Panc1 (cell line): ENCODE results near the gene ALG1L2. TPM values are rescaled to one million over a fixed set of nuclear protein-coding genes. Genes with fewer than 3 reads are reported as not detected.
A peak's percentile ranks its signal among the peaks of the same experiment; 100 is the strongest.
"Not testable (repeated sequence)": the region's sequence is repeated elsewhere in the genome, so short reads cannot be mapped to it uniquely, and the experiment has no call there.

Experiments
- ATAC-seq: fragments of 200-7000 bp; cut with Tn5 transposase; 2 replicates; pipeline ENCODE4 v1.9.1; 2020; ENCODE audit warnings: mild to moderate bottlenecking, moderate library complexity
- BruUV-seq: library from RNA; stranded (reverse); fragments of 400-500 nt; replicated peaks from 2 replicates; lab custom pipeline; 2021; lab: Mats Ljungman, UMichigan
- CTCF ChIA-PET: fragments of 300-600 bp; sonication (Branson Sonifier 250); formaldehyde crosslinking; loops from one replicate; lab custom pipeline; 2022; ENCODE audit warnings: antibody characterized with exemption; lab: Charles Lee
- POLR2A ChIA-PET: fragments of 300-600 bp; sonication (Branson Sonifier 250); formaldehyde crosslinking; loops from one replicate; lab custom pipeline; 2022; ENCODE audit warnings: antibody characterized with exemption; lab: Charles Lee
- DNase-seq: peaks from one replicate; pipeline ENCODE4 v3.0.0-alpha.2; 2010; ENCODE audit warnings: low read depth, low spot score
- H3K27ac ChIP-seq: 2 replicates; pipeline ENCODE4 v1.5.1; 2011; ENCODE audit warnings: mild to moderate bottlenecking, low read length, inconsistent platforms
- H3K27me3 ChIP-seq: fragments of 200-500 bp; sonication (Bioruptor generic); 2 replicates; pipeline ENCODE4 v1.6.0; 2014; ENCODE audit warnings: low read length, inconsistent platforms; ENCODE audit not compliant: control insufficient read depth, insufficient read depth
- H3K36me3 ChIP-seq: fragments of 200-500 bp; sonication (Bioruptor generic); 2 replicates; pipeline ENCODE4 v1.5.1; 2014; ENCODE audit warnings: inconsistent platforms, mild to moderate bottlenecking, low read length, moderate library complexity; ENCODE audit not compliant: control insufficient read depth, insufficient read depth
- H3K4me1 ChIP-seq: 2 replicates; pipeline ENCODE4 v1.5.1; 2011; ENCODE audit warnings: inconsistent platforms, mild to moderate bottlenecking, low read length, moderate library complexity; ENCODE audit not compliant: control insufficient read depth, insufficient read depth
- H3K4me3 ChIP-seq, 2 experiments: 2 replicates each; pipeline ENCODE4 v1.5.1; 2011 to 2012; ENCODE audit warnings: low read depth in 2 of 2, low read length in 2 of 2, mild to moderate bottlenecking in 2 of 2, inconsistent platforms in 1 of 2, moderate library complexity in 1 of 2
- H3K9me3 ChIP-seq: fragments of 200-500 bp; sonication (Bioruptor generic); 2 replicates; pipeline ENCODE4 v1.5.1; 2014; ENCODE audit warnings: low read depth, mild to moderate bottlenecking, inconsistent platforms, low read length, moderate library complexity; ENCODE audit not compliant: control insufficient read depth, insufficient read depth
- POLR2AphosphoS5 ChIP-seq: IDR thresholded peaks from 2 replicates; pipeline ENCODE4 v1.6.1; 2012; ENCODE audit warnings: mild to moderate bottlenecking, low read depth, low read length, moderate library complexity
- SIN3A ChIP-seq: IDR thresholded peaks from 2 replicates; pipeline ENCODE4 v1.6.1; 2012; ENCODE audit warnings: low read depth, mild to moderate bottlenecking, low read length, moderate library complexity, borderline replicate concordance; ENCODE audit not compliant: insufficient read depth
- TCF7L2 ChIP-seq: IDR thresholded peaks from 2 replicates; pipeline ENCODE4 v1.6.1; 2011; ENCODE audit warnings: mild to moderate bottlenecking, low read depth, low read length, inconsistent platforms
- in situ Hi-C: cut with HindIII; loops from 2 replicates; pipeline ENCODE4 v1.10.0; 2016; ENCODE audit warnings: low sequenced_read_pairs, low pct_unique_long_range_greater_than_20kb
- intact Hi-C: fragments of 100-400 bp; cut with micrococcal nuclease; formaldehyde crosslinking; loops from one replicate; pipeline ENCODE4 v1.10.0; 2022; ENCODE audit not compliant: unreplicated experiment
- total RNA-seq: library from RNA; stranded (reverse); gene quantifications from one replicate; pipeline ENCODE4 v1.2.1, GENCODE V29; 2021; ENCODE audit not compliant: unreplicated experiment
- TF ChIP-seq, protein P1 (sequence below): fragments of 450-650 bp; IDR thresholded peaks from 2 replicates; pipeline ENCODE4 v1.5.1; 2017; ENCODE audit warnings: mild to moderate bottlenecking

ALG1L2 gene
- total RNA-seq, 1 experiment from 2014 or later = 0.33 TPM

DNA sequence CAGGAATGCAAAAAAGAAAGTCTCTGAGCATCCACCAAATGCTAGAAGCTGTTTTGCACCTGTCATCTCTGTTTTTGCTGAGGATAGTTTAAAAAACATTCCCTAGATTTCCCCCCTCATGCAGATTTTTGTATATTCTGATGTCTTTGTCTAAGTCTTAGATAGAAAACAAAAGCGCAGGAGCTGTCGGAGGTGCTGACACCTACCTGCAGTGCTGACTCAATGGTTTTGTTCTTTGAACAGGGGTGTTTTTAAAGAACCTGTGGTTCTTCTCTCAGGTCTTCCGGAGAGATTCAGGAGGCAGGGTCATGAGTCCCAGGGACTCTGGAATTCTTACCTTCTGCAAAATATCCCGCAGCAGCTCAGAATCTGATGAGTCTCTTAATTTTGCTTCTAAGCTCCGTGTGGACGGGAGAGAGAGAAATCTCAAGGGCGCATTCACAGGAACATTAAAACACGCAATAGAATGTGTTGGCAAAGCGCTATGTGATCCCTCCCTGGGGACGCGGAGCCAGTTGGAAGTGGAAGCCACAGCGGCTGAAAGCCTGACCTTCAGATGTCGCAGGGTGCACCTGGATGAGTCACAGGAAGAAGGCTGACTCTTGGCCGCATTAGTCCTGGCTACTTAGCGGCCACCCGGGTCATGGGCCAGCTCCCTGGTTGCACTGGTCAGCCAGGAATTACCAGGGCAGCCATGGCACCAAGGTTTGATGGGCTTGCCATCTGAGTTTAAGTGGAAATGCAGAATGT, 27.4 kb downstream of the ALG1L2 start:
- DNase-seq, CTCF ChIA-PET, H3K27ac ChIP-seq, in situ Hi-C loops, H3K4me1 ChIP-seq, H3K4me3 ChIP-seq, H3K9me3 ChIP-seq, POLR2A ChIA-PET, BruUV-seq, H3K27me3 ChIP-seq, H3K36me3 ChIP-seq, ATAC-seq: not testable (repeated sequence)
- intact Hi-C loops = loop anchor here (10.0 kb wide), 1 partner anchor 104 kb away; no protein-coding TSS in a partner anchor

DNA sequence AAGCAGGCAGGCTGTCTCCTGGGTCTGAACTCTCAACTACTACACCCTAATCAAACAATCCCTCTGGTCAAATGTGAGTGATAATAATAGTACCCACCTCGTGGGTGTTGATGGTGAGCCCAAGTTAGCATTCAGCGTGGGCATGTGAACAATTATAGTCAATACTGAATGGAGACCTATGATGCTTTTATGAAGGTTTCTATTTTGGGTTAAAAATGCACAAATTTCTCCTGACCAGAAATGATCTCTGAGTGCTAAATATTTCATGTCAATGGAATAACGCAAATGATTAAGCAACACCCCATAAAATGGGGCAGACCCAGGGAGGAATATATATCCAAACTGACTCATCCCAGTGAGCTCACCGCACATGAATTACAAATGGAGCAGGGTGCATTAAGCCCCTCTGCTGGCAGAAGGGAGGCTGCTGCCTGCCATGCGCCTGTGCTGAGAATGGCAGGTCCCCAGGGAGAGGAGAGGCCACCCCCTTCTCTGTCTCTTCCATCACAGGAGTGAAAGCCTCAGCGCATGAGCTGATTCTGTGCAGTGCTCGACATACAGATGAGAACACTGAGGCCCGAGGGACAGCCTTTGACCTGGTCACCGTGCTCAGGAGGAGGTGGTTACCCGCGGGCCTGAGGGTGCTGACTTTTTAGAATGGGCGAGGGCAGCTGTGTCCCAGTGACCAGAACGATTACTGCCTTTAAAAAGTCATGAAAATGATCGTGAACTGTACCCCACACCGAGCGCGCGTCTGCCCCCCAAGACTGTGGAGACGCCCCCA, 28.9 kb downstream of the ALG1L2 start:
- POLR2A ChIA-PET, H3K27me3 ChIP-seq, DNase-seq, H3K36me3 ChIP-seq, ATAC-seq, H3K9me3 ChIP-seq, intact Hi-C loops, H3K4me1 ChIP-seq, in situ Hi-C loops: not testable (repeated sequence)
- CTCF ChIA-PET = interaction anchor here (0.6 kb wide), 1 partner anchor 721 kb away, joined by 5 read pairs; no protein-coding TSS in a partner anchor
- TSS peak; percentile 79 for BruUV-seq
- peak overlapping the region; percentile 77 for H3K27ac ChIP-seq
- peak overlapping the region; percentile 77 to 81 for H3K4me3 ChIP-seq

DNA sequence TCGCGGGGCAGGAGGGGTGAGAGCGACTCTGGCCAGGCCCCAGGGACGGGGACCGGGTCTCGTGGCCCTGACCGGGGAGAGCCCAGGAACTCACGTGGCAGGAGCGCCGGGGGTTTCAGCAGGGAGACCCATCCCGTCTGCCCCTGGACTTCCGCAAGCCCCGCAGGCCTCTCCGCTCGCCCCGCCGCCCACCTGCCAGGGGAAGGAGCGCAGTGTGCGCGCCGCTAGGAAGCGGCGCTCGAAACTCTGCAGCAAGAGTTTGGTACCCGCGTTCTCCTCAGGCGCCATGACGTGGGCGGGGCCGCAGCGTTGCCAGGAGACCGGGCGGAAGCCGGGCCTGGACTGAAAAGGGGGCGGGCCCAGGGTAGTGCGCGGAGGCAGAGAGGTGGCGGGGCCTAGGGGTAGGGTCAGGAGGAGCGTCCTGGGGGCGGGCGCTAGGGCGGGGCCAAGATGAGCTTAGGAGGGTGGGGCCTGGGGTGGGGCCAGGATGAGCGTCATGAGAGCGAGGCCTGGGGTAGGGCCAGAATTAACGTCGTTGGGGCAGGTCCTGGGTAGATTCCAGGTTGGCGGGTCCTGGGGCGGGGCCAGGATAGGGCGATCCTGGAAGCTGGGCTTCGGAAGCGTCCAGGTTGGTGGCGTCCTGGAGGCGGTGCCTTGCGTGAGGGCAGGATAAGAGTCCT, 29.7 kb downstream of the ALG1L2 start:
- DNase-seq (peak; percentile 90), ATAC-seq (peak; percentile 100)
- Histone ChIP-seq H3K4me1 (no peaks in the 10 kb centered on the region), H3K27ac (peak overlapping the region; percentile 77), H3K9me3 (no peaks in the 10 kb centered on the region), H3K36me3 (no peaks in the 10 kb centered on the region), H3K4me3 (peak overlapping the region; percentile 77 to 81), H3K27me3 (no peaks in the 10 kb centered on the region)
- CTCF ChIA-PET = interaction anchor here (0.6 to 1.1 kb wide), 5 partner anchors 13 to 721 kb away, joined by 3 to 7 read pairs (median 4); no protein-coding TSS in a partner anchor
- no TSS peak for BruUV-seq
- in situ Hi-C loops (no loop called here), intact Hi-C loops (no loop called here)
- TF ChIP-seq POLR2AphosphoS5 (peak; percentile 78), SIN3A (no peak; the same call in 1 of the 2 replicates), TCF7L2 (no peak)
- TF ChIP-seq, protein P1, sequence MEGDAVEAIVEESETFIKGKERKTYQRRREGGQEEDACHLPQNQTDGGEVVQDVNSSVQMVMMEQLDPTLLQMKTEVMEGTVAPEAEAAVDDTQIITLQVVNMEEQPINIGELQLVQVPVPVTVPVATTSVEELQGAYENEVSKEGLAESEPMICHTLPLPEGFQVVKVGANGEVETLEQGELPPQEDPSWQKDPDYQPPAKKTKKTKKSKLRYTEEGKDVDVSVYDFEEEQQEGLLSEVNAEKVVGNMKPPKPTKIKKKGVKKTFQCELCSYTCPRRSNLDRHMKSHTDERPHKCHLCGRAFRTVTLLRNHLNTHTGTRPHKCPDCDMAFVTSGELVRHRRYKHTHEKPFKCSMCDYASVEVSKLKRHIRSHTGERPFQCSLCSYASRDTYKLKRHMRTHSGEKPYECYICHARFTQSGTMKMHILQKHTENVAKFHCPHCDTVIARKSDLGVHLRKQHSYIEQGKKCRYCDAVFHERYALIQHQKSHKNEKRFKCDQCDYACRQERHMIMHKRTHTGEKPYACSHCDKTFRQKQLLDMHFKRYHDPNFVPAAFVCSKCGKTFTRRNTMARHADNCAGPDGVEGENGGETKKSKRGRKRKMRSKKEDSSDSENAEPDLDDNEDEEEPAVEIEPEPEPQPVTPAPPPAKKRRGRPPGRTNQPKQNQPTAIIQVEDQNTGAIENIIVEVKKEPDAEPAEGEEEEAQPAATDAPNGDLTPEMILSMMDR = no peak
- POLR2A ChIA-PET = interaction anchor here (0.6 to 0.7 kb wide), 2 partner anchors 138 to 1862 kb away, joined by 3 to 5 read pairs; no protein-coding TSS in a partner anchor

DNA sequence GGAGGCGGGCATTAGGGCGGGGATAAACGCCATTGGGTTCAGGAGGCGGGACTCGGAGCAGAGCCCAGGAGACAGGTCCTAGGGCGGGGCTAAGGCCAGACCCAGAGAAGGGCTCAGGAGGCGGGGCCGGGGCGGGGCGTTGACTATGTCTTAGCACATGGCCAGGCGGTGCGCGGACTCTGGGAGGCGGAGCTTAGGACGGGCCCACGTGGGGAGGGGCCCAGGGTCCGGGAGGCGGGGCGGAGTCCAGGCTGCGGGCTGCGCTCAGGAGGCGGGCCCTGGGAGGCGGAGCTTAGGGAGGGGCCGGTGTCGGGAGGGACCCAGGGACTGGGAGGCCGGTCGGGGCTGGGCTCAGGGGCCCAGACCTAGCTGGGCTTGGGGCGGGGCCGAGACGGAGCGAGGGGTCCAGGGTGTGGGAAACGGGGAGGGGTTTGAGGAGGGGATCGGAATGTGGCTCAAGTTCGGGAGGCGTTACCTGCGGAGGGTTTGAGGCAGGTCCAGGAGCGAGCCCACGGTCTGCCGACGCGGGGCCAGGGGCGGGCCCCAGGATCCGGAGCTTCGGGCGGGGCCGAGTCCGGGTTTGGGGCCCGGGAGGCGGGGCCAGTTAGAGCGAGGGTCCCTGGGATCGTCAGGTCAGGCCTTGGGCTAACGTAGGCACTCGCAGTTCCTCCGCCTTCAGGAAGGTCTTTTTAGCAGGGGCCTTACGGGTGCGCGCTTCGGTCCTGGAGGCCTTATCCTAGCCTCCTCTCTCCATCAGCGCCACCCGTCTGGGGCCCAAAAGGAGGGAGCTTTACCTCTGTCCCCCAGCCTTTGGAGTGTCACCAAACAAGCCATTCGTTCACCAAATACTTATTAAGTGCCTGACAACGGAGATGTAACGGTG, 30.5 kb downstream of the ALG1L2 start:
- H3K36me3 ChIP-seq, H3K9me3 ChIP-seq, H3K27me3 ChIP-seq, in situ Hi-C loops, DNase-seq, intact Hi-C loops, H3K4me1 ChIP-seq, BruUV-seq: not testable (repeated sequence)
- Histone ChIP-seq H3K4me3 (peak overlapping the region; percentile 74 to 81), H3K27ac (peak overlapping the region; percentile 86)
- peak; percentile 60; the same call in 1 of the 2 replicates for ATAC-seq
- ChIA-PET POLR2A (interaction anchor here (0.6 kb wide), 2 partner anchors 537 to 1862 kb away, joined by 3 read pairs; no protein-coding TSS in a partner anchor), CTCF (interaction anchor here (0.6 to 1.1 kb wide), 4 partner anchors 14 to 169 kb away, joined by 3 to 7 read pairs (median 4); no protein-coding TSS in a partner anchor)

DNA sequence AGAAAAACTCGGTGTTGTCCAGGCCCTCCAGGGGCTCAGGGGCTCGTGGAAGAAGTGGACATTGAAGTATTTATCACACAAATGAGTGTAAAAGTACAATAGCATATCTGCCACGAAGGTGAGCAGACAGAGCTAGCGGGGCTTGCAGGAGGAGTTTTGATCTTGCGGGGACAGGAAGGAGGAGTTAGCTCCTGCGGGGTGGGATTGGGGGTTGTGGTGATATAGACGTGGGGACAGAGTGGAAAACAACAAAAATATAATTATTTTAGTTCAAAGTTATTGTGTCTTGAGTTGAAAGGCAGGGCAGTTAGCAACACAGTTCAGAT, 31.1 kb downstream of the ALG1L2 start:
- CTCF ChIA-PET, H3K9me3 ChIP-seq, in situ Hi-C loops, DNase-seq, POLR2A ChIA-PET, BruUV-seq, H3K27me3 ChIP-seq, intact Hi-C loops, ATAC-seq, H3K36me3 ChIP-seq, H3K4me1 ChIP-seq: not testable (repeated sequence)
- Histone ChIP-seq H3K4me3 (peak overlapping the region; percentile 61 to 74), H3K27ac (peak overlapping the region; percentile 86)
